ENCODE results near the gene MEPCE.
"Not testable (repeated sequence)": the region's sequence is repeated elsewhere in the genome, so short reads cannot be mapped to it uniquely, and the experiment has no call there.

MEPCE gene

DNA sequence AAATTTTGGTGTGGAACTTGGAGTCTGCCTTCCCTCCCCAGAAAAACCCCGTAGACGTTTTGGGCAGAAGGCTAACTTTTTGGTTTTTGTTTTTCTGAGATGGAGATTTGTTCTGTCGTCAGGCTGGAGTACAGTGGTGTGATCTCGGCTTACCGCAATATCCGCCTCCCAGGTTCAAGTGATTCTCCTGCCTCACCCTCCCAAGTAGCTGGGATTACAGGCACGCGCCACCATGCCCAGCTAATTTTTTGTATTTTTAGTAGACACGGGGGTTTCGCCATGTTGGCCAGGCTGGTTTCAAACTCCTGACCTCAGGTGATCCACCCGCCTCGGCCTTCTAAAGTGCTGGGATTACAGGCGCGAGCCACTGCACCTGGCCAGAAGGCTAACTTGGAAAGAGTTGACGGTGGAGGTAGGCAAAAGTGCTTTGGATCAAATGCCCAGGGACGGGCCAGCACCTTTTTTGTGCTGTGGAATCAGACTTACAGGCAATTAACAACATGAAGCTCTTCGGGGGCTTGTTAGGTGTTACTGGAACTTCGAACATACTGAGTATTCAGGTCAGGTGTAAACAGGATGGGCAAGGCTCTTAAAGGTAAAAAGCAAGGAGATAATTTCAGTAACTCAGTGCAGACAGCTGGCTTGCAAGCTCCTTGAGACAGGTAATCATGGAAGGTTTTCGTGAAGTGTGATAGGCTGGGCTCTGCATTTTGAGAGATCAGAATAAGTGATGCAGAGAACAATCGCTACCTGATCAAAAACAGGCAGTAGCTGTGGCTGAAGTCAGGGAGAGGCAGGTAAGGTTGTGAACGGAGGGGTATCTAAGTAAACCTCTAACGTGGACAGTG, 4.9 kb downstream of the MEPCE start:
- DNase-seq (ENCODE audit: low spot score), result no peak

- no peak for DNase-seq (ENCODE audit: low spot score)
Observed at GRCh38 chr7:100435401-100436304, 6.0 kb downstream of the MEPCE start.

DNA sequence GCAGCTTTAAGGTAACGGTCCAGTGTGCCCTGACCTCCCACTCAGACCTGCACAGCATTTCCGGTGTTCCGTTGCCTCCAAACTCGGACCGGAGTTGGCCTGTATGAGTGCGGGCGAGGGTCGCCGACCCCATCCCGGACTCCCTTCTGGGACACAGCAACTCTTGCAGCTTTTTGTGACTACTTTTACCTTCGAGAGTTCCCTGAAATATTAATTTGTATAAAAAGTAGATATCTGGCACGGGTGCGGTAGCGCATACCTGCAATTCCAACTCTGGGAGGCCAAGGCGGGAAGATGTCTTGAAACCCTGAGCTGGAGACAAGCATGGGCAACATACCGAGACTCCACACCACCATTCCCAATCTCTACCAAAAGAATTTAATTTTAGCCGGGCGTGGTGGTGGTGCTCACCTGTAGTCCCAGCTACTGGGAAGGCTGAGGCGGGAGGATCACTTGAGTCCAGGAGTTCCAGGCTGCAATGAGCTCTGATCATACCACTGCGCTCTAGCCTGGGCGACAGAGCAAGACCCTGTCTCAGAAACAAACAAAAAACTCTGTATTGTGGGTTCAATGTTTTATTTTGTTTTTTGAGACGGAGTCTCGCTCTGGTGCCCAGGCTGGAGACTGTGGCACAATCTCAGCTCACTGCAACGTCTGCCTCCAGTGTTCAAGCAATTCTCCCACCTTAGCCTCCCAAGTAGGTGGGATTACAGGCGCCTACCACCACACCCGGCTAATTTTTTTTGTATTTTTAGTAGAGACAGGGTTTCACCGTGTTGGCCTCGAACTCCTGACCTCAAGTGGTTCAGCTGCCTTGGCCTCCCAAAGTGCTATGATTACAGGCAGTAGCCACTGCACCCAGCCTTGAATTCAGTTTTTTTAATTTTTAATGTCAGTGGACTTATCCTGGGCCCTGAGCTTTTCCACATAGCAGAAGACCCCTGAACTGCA, 7.8 kb downstream of the MEPCE start:
- DNase-seq (ENCODE audit: low spot score), result no peak

DNA sequence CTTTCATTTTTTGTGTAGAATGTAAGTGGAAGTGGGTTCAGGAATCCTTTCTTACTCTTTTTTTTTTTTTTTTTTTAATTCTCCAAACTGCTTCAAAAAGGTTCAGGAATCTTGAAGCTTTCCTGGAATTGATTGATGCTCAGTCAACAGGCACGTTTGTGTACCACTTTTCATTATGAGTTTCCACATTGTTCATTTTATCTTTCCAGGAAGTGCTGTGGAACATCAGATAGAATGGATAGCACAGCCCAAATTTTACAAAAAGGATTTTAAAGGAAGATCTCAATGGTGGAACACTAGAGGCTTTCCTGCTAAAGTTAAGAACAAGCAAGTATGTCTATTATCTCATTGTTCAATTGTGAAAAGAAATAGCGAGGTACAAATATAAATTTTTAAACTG, 8.5 kb downstream of the MEPCE start:
- no peak for DNase-seq (ENCODE audit: low spot score)

DNA sequence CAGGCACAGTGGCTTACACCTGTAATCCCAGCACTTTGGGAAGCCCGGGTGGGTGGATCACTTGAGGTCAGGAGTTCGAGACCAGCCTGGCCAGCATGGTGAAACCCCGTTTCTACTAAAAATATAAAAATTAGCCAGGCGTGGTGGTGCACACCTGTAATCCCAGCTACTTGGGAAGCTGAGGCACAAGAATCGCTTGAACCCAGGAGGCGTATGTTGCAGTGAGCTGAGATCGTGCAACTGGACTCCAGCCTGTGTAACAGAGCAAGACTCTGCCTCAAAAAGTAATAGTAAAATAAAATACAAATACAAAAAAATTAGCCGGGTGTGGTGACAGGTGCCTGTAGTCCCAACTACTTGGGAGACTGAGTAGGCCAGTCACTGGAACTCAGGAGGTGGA, 9.1 kb downstream of the MEPCE start:
- DNase-seq (ENCODE audit: low spot score), result not testable (repeated sequence)

DNA sequence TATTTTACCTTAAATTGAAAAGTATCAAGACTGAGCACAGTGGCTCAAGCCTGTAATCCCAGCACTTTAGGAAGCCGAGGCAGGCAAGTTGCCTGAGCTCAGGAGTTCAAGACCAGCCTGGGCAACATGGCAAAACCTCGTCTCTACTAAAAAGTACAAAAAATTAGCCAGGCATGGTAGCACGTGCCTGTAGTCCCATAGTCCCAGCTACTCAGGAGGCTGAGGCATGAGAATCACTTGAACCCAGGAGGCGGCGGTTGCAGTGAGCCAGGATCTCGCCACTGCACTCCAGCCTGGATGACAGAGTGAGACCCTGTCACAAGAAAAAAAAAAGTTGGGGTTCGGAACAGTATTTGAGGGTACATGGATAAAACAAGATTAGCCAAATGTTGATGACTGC, 9.6 kb downstream of the MEPCE start:
- not testable (repeated sequence) for DNase-seq (ENCODE audit: low spot score)

DNA sequence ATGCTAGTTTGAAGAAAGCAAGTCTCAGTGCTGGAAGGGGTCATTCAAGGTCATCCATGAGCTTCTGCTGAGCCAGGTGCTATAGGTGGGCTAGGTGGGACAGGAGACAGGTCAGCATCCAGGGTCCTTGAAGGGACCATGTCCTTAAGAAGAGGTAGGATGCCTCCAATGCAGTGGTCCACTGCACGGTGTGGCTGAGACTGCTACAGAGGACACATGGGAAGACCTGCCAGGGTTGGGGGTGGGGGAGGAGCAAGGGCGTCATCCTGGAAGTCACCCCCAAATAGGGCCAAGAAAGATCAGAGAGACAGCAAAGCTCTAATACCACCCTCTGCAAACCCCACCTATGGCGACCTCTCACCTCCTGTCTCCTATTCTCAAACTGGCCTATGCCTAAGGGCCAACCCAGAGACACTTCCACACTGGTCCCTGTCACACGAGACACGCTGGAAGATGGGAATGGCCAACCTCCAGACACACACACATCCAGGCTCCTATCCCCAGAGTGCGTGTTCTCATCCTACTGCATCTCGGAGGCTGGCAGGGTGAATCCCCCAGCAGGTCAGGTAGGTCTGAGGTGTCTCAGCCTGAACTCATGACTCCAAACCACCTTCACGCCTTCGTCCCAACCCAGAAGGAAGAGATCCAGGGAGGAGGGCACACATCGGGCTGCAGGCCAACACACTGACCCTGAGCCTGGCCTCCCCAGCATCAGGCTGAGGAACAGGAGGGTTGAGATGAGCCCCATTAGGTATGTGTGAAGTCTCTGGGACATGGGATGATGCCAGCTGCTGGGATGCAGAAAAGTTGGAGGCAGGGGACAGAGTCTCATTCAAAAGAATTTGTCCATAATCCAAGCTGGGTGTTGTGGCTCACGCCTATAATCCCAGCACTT, 12.3 kb downstream of the MEPCE start:
- DNase-seq (ENCODE audit: low spot score), result no peak

GRCh38 chr7:100443096-100443840, 13.6 kb downstream of the MEPCE start:
- no peak for DNase-seq (ENCODE audit: low spot score)

DNA sequence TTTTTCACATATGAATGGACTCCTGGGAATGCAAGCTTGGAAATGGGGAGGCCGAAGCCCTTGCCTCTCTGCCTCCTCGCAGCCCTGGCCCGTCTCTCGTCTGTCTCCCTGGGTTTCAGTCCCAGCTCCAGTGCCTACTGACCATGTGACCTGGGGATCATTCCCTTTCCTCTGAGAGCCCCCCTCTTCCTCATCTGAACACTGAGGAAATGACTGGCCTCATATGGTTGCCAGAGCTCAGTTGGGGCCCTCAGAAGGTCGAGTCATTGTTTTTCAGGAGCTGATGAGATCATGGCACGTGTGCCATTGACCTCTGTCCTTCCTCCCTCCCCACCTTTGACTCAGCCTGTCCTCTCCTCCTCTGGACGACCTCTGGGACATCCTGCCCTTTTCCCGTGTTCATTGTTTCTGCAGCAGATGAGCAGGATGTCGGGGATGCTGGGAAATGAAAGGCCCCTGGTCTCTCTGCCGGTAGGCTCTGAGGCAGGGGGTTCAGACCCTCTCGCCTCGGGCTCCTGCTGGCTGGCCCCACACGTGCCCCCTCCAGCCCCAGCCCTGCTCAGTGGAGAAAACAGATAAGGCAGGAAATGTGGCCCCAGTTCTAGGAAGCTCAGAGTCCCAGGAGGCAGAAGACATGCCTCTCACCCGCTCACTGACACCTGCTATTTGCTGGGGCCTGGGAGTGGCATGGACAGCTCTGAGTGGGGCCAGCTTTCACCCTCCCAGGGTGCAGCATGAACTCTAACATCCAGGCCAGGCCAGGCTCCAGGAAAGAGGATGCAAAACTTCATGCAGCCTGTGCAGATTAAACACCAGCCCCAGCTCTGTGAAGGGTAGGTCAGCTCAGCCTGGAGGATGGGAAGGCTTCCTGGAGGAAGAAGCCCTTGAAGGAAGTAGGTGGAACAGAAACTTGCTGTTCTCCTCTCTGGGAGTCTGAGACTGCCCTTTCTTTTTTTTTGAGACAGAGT, 15.0 kb downstream of the MEPCE start:
- DNase-seq (ENCODE audit: low spot score), result peak; percentile 96

DNA sequence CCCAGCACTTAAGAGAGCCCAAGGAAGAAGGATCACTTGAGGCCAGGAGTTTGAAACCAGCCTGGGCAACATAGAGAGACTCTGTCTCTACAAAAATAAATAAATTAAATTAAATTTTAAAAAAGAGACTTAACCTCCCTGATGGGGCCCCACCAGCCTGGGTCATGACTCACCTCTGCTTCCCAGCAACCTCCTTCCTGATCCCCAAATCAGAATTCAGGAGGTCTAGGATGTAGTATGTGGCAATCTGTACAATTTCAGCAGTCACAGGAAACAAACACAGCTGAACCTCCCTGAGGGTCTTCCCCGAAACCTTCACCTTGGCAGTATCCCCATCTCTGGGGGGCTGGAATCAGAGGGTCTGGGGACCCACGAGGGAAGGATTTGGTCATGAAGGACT, 16.4 kb downstream of the MEPCE start:
- DNase-seq (ENCODE audit: low spot score), result no peak

- DNase-seq (ENCODE audit: low spot score), result not testable (repeated sequence)
Observed at GRCh38 chr7:100447363-100447762, 17.7 kb downstream of the MEPCE start.

DNA sequence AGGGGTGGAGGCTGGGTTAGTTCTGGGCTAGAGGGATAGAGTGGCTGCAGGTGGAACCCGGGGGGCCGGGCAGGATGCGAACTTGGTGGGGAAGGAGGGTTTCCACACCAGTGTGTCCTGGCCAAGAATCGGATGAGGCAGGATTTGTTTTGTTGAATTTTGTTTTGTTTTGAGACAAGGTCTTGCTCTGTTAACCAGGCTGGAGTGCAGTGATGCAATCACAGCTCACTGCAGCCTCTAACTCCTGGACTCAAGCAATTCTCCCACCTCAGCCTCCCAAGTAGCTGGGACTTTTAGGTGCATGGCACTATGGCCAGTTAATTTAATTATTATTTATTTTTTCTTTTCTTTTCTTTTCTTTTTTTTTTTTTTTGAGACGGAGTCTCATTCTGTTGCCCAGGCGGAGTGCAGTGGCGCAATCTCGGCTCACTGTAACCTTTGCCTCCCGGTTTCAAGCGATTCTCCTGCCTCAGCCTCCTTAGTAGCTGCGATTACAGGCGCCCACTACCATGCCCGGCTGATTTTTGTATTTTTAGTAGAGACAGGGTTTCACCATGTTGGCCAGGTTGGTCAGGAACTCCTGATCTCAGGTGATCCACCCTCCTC, 19.7 kb downstream of the MEPCE start:
- DNase-seq (ENCODE audit: low spot score), result no peak

DNA sequence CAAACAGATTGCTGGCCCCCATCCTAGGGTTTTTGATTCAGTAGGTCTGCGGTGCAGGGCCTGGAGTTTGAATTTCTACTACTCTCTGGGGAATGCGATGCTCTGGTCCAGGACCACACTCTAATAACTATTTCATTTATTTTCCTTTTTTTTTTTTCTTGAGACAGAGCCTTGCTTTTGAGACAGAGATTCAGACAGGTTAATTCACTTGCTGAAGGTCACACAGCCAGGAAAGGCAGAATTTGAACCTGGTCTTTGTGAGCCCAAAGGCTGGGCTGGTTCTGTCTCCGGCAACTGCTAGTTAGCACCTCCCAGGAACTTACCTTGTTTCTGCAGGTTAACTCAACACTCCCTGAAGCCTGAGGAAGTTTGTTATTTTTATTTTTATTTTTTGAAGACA, 22.9 kb downstream of the MEPCE start:
- DNase-seq (ENCODE audit: low spot score), result no peak

DNA sequence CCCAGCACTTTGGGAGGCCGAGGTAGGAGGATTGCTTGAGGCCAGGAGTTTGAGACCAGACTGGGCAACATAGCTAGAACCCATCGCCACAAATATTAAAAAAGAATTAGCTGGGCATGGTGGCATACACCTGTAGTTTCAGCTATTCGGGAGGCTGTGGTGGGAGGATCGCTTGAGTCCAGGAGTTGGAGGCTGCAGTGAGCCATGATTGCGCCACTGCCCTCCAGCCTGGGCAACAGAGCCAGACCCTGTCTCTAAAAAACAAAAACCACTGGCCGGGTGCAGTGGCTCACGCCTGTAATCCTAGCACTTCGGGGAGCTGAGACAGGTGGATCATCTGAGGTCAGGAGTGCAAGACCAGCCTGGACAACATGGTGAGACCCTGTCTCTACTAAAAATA, 24.2 kb downstream of the MEPCE start:
- DNase-seq (ENCODE audit: low spot score), result not testable (repeated sequence)

DNA sequence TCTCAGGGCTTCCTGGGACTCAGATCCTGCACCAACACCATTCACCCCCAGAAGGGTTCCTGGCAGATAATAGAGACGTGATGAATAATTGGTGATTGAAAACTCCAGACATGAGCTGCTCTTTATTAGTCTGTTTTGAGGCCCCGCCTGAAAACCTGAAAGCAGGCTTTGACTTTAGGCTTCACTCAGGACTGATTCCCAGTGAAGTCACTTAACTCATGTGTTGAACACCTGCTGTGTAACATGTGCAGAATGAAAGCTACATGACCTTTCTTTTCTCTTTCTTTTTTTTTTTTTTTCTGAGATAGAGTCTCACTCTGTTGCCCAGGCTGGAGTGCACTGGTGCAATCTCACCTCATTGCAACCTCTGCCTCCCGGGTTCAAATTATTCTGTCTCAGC, 25.6 kb downstream of the MEPCE start:
- no peak for DNase-seq (ENCODE audit: low spot score)

DNA sequence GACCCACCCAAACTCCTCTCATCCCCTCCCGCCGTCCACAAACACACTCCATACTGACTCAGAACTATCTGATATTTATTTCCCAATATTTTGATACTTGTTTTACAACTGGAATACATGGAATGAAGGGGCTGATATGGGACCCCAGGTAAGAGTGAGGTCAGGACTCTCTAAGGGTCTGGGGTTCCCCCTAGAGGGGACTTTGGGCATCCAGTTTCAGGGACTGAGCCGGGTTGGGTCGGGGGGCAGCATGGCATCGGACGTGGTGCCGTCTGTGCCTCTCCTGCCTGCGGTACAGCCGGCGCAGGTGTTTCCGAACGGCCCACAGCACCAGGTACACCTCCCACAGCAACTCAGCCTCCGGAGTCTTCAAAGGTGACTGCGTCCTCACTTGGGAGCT, 26.9 kb downstream of the MEPCE start:
- DNase-seq (ENCODE audit: low spot score), result no peak

- DNase-seq (ENCODE audit: low spot score), result no peak
Observed at GRCh38 chr7:100457033-100457432, 27.4 kb downstream of the MEPCE start.

DNA sequence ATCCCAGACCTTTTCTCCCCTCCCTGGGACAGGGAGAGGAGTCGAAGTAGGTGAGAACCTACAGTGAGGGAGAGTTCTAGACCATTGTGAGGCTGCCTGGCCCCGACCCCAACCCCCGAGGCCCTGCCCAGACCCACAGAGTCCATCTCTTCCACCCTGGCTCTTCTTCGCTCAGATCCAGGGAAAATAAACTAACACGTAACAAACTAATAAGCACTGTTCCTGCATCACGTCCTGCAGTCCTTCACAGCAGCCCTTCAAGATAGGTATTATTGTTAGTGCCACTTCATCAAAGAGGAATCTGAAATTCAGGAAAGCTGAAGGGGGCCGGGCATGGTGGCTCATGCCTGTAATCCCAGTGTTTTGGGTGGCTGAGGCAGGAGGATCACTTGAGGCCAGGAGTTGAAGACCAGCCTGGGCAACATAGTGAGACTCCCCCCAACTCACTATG, 34.6 kb downstream of the MEPCE start, which contains the start of gene SPACDR:
Gene SPACDR, minus strand, starts transcription at position 51 of the 451 bp plus-strand sequence. CDS start 235 bp downstream, outside the sequence.
- no peak for DNase-seq (ENCODE audit: low spot score)

Data from kidney capillary endothelial cell (primary cell).